ENCODE data around the gene FGGY.
"Not testable (repeated sequence)": the region's sequence is repeated elsewhere in the genome, so short reads cannot be mapped to it uniquely, and the experiment has no call there.

FGGY gene

GRCh38 chr1:59718064-59718988, 421.4 kb downstream of the FGGY start:
- FAIRE-seq, result no peak

- FAIRE-seq, result no peak
Observed at GRCh38 chr1:59718989-59719360, 422.1 kb downstream of the FGGY start.

DNA sequence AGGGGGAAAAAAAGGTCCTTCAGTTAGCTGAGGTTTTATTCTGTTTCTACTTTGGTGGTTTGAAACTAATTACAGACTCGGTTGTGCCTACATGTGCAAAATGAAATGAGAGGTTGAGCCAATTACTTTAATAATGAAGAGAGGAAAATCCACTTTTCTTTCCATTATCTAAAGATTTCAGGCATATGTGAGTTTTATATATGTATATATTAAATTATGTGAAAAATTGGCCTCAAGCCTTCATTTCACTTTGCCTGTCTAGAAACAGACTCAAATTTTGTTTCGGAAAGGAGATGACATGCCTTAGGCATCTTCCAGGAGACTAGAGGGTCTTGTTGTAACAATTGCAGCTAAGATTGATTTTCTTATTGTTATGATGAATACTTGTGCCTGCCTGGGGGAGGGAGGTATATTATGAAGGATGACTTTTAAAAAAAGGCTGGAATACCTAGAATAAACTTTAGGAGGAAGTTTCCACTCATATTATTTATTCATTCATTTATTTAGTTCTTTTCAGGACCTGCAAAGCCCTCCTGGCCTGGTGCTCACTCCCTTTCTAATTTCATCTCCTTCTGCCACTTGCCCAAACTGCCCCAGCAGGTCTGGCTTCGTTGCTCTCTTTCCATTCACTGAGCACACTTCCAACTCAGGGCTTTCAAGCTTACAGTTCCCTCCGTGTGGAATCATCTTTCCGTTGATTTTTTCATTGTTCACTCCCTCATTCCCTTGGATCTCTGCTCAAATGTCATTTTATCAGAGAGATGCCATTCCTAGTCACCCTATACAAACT, 423.6 kb downstream of the FGGY start:
- FAIRE-seq, result no peak

- FAIRE-seq, result no peak
Observed at GRCh38 chr1:59730302-59730701, 433.4 kb downstream of the FGGY start.

DNA sequence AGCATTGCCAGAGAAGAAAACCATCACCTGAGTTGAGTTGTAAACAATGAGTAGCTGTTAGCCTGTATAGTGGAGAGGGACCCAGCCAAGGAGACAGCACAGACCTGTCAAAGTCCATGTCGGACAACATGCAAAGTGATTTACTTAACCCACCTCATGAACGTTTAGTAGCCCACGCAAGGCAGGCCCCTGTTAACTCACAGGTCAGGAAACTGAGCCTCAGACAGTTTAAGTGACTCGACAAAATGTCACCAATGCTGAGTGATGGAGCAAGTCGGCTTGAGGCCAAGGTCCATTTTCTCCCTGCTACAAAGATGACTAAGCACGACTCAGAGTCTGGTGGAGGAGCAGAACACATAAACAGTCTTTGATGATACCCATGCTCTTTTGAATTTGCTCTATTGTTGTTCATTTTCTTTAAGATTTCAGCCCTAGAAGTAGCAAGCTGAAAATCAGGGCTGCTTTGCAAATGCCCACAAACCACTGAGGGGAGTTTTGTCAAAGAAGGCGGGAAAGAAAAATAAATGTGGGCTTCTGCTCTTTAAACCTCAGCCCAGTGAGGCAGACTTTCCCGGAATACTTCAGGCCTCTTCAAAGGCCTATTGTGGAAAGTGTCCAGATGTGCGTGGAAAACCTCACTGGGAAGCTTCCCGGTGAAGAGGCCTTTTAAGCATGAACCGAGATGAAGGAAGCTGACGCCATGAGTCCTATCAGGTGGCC, 434.0 kb downstream of the FGGY start:
- no peak for FAIRE-seq

DNA sequence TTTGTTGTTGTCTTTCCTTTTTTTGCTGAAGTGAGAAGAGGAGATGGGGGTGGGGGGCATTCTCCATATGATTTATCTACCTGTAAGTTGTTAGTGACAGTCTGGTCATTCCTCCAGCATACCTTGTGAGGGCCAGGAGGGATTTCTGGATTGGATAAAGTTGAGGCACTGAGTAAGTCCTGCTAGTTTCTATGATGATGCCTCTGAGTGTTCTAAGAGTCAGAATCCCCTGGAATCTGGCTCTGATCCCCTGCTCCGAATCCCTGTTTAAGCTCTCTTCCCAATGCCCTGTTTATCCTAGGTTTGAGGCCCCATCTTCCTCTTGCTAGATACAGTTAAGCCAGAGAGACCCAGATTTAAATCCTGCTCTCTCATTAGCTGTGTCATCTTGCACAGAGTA, 434.7 kb downstream of the FGGY start:
- no peak for FAIRE-seq

- FAIRE-seq, result no peak
Observed at GRCh38 chr1:59732214-59732955, 435.5 kb downstream of the FGGY start.

DNA sequence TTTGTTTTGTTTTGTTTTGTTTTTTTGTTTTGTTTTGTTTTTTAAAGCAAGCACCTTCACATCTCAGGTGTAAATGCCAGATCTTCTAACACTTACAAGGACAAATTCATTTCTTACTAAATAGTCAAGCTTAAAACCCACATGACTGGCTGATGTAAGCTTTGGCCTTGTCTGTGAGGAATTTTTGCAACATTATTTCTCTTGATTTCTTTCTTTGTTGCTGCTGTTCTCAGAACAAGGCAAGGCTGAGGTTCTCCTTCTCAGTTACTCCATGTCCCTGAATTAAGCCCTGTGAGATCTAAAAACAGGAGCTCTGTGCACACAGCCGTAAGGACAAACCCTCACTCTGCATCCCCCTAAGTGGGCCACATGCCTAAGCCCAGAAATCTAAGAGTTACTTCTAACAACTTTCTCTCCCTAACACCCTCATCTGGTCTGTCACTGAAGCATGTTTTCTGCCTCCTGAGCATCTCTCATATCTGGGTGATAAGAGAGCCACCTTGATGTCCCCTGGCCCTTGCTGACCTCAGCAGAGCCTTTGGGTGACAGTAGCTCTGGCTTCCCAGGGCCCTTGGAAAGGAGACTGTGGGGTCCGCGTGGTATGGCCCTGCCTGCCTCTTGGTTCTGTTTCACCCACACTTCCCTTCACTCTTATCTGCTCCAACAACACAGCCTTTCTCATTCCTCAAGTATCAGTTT, 436.7 kb downstream of the FGGY start:
- no peak for FAIRE-seq

GRCh38 chr1:59735927-59736326, 439.0 kb downstream of the FGGY start:
- not testable (repeated sequence) for FAIRE-seq

DNA sequence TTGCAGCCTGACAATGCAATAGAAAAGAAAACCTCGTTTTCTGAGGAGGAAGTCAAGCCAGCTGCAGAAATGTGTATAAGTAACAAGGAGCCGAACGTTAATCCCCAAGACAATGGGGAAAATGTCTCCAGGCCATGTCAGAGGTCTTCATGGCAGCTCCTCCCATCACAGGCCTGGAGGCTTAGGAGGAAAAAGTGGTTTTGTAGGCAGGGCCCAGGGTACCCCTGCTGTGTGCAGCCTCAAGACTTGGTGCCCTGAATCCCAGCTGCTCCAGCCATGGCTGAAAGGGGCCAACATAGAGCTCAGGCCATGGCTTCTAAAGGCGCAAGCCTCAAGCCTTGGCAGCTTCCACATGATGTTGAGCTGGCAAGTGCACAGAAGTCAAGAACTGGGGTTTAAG, 439.9 kb downstream of the FGGY start:
- no peak for FAIRE-seq

GRCh38 chr1:59737638-59738037, 440.7 kb downstream of the FGGY start:
- FAIRE-seq, result no peak

- FAIRE-seq, result no peak
Observed at GRCh38 chr1:59738152-59738551, 441.3 kb downstream of the FGGY start.

- no peak for FAIRE-seq
Observed at GRCh38 chr1:59738591-59739015, 441.7 kb downstream of the FGGY start.

- FAIRE-seq, result no peak
Observed at GRCh38 chr1:59739111-59739510, 442.2 kb downstream of the FGGY start.

DNA sequence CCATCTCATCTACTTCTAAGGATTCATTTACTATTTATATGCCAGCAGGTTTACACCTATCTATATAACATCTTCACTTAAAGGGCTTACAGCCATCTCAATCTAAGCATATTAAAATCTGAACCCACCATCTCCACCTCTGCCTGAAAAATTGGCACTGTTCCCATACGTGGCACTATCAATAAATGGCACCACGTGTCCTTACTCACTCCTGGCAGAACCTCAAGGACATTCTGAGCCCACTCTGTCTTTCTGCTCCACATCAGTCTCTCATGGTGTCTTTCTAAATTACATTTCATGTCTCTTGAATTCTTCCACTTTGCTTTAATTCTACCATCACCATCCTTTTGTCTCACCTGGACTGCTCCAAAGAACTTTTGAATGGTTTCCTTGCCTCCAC, 445.6 kb downstream of the FGGY start:
- no peak for FAIRE-seq

GRCh38 chr1:59743324-59744091, 446.6 kb downstream of the FGGY start:
- no peak for FAIRE-seq

DNA sequence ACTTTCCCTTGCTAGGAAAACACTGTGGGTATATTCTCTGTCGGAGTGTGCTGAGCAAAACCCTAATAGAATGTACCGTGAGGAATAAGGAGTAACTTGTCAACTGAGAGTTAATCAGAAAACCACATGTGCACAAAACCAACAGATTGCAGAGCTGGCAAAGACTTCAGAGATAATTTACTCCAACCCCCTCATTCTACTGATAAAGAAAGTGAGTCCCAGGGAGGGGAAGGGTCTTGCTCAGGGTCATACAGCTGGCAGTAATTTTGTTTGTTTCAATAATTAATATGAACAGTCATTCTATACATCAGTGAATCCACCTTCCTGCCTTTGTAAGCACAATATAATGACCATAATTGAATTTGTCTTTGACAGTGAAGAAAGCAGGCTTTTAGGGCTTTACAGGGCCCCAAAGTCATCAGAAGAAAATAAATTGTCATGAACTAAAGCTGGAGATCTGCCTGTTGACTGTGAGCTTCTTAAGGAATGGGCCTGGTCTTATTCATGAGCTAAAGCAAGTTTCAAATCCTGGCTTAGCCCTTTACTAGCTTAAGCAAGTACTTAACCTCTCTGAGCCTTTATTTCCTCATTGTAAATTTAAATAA, 450.6 kb downstream of the FGGY start:
- FAIRE-seq, result no peak

GRCh38 chr1:59748123-59748522, 451.2 kb downstream of the FGGY start:
- FAIRE-seq, result no peak

DNA sequence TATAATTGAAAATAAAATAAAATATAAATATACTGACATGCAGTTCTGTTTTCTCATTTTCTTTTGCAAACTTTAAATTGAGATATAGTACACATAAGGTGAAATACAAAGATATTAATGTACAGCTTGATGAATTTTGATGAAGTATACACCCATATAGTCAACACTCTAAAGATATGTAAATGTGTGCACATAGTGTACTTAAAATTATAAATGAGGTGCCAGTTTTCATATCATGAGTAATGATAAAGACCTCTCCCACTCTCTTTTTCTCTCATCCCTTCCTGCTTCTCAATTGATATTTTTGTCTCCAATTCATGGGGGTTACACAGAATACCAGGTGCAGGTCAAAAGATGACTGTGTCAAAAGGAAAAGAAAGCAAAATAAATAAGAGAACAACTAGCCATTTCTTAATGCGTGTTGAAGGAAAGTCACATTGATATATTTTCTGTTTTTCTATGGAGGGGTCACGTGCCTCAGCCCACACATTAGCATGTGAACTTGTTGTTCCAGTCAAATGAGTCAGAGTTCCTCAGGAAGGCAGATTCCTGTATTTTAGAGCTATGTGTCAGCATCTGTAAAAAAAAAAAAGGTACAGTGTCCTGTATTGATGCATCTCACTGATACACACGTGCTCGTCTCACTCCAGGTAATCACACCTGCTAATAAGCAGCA, 453.6 kb downstream of the FGGY start:
- FAIRE-seq, result no peak

DNA sequence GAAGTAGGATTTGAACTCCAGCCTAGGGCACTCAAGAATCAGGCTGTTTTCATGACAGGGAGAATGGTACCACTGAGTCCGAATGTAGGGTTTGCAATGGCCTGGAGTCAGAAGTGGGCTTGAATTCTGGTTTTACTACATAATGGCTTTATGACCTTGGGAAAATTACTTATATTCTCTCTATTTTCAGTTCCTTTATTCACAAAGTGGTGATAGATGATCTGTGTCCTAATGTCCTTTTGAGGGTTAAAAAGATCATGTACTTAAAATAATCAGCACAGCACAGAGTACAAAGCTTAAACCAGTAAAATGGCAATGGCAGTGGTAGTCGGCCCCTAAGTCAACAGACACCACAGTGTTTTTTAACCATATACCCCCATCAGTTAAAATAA, 454.1 kb downstream of the FGGY start:
- no peak for FAIRE-seq

Data from A204.1 (cell line).